22Rv1 (cell line): ENCODE measurements around the gene SLC6A2.
"Not testable (repeated sequence)": the region's sequence is repeated elsewhere in the genome, so short reads cannot be mapped to it uniquely, and the experiment has no call there.

Source experiments
- H3K27ac ChIP-seq: fragments of 450-650 bp; 2 replicates; pipeline ENCODE4 v1.5.1; 2017
- CTCF ChIP-seq: fragments of 450-650 bp; IDR thresholded peaks from 2 replicates; pipeline ENCODE4 v1.5.1; 2017; ENCODE audit warnings: mild to moderate bottlenecking
- ZFX ChIP-seq: fragments of 450-650 bp; IDR thresholded peaks from 2 replicates; pipeline ENCODE4 v1.6.1; 2017; ENCODE audit warnings: antibody characterized with exemption, borderline replicate concordance

Gene SLC6A2

GRCh38 chr16:55655897-55656681, at the start of gene SLC6A2:
Gene SLC6A2 (plus strand): TSS chr16:55655988. CDS start chr16:55656695, 707 bp downstream.
- H3K27ac ChIP-seq = no peak within 1 kb of the TSS
- TF ChIP-seq ZFX = no peak
- TF ChIP-seq CTCF = no peak

GRCh38 chr16:55613613-55614335, 42.0 kb upstream of the SLC6A2 start:
- H3K27ac ChIP-seq = no peak overlapping the region
- TF ChIP-seq ZFX (no peak), CTCF (no peak)

GRCh38 chr16:55615071-55615470, 40.7 kb upstream of the SLC6A2 start:
- H3K27ac ChIP-seq = no peak overlapping the region
- TF ChIP-seq CTCF (no peak), ZFX (no peak)

GRCh38 chr16:55615670-55616069, 40.1 kb upstream of the SLC6A2 start:
- not testable (repeated sequence) for H3K27ac ChIP-seq

GRCh38 chr16:55621771-55622170, 34.0 kb upstream of the SLC6A2 start:
- no peak for TF ChIP-seq CTCF
- TF ChIP-seq ZFX = no peak
- H3K27ac ChIP-seq = no peak overlapping the region

- no peak overlapping the region for H3K27ac ChIP-seq
- TF ChIP-seq ZFX (no peak), CTCF (no peak)
These were observed 33.5 kb upstream of the SLC6A2 start for GRCh38 chr16:55622272-55622671.

- TF ChIP-seq ZFX (no peak), CTCF (no peak; the same call in 1 of the 2 replicates)
- no peak overlapping the region for H3K27ac ChIP-seq
These were observed 32.7 kb upstream of the SLC6A2 start for GRCh38 chr16:55622930-55623561.
